IMR-90 (cell line): ENCODE measurements around the gene PTPRO. TPM values are rescaled to one million over a fixed set of nuclear protein-coding genes. Genes with fewer than 3 reads are reported as not detected.

Source experiments
- ATAC-seq: fragments of 200-7000 bp; cut with Tn5 transposase; 2 replicates; pipeline ENCODE4 v1.9.1; 2020; ENCODE audit warnings: low read depth, mild to moderate bottlenecking, moderate library complexity
- BruUV-seq: library from RNA; stranded (reverse); fragments of 400-500 nt; replicated peaks from 2 replicates; lab custom pipeline; 2021; lab: Mats Ljungman, UMichigan
- CTCF ChIA-PET: fragments of 300-600 bp; formaldehyde crosslinking; extraction: SDS; loops from one replicate; lab custom pipeline; 2021; ENCODE audit warnings: antibody characterized with exemption; lab: Yijun Ruan, JAX
- POLR2A ChIA-PET: fragments of 300-600 bp; sonication (Branson Sonifier 250); formaldehyde crosslinking; loops from one replicate; lab custom pipeline; 2022; ENCODE audit warnings: antibody characterized with exemption; ENCODE audit not compliant: unreplicated experiment; lab: Charles Lee
- DNase-seq: peaks from one replicate; pipeline ENCODE4 v3.0.0; 2013
- H2AFZ ChIP-seq: replicated peaks from 2 replicates; pipeline ENCODE3; 2013; ENCODE audit warnings: low read length, mild to moderate bottlenecking; ENCODE audit not compliant: poor library complexity
- H2AK5ac ChIP-seq: 2 replicates; pipeline ENCODE4 v1.6.1; 2013; ENCODE audit warnings: low read depth, low read length, inconsistent platforms
- H2AK9ac ChIP-seq: replicated peaks from 2 replicates; pipeline ENCODE3; 2013; ENCODE audit warnings: mild to moderate bottlenecking, low read depth, low read length, moderate library complexity; ENCODE audit not compliant: poor library complexity
- H2BK120ac ChIP-seq: 2 replicates; pipeline ENCODE4 v1.6.1; 2013; ENCODE audit warnings: low read depth, low read length, inconsistent platforms
- H2BK15ac ChIP-seq: 3 replicates; pipeline ENCODE4 v1.6.1; 2013; ENCODE audit warnings: low read depth, low read length, inconsistent platforms
- H2BK20ac ChIP-seq: 2 replicates; pipeline ENCODE4 v1.6.1; 2013; ENCODE audit warnings: low read depth, mild to moderate bottlenecking, inconsistent platforms, low read length, moderate library complexity
- H2BK5ac ChIP-seq: 2 replicates; pipeline ENCODE4 v1.6.1; 2013; ENCODE audit warnings: mild to moderate bottlenecking, low read depth, low read length, inconsistent platforms; ENCODE audit not compliant: poor library complexity, severe bottlenecking
- H3K14ac ChIP-seq: replicated peaks from 2 replicates; pipeline ENCODE4 v1.6.1; 2013; ENCODE audit warnings: low read depth, low read length, inconsistent platforms
- H3K18ac ChIP-seq: 2 replicates; pipeline ENCODE4 v1.6.1; 2013; ENCODE audit warnings: low read depth, low read length, control low read depth
- H3K23ac ChIP-seq: 2 replicates; pipeline ENCODE4 v1.6.1; 2013; ENCODE audit warnings: low read depth, low read length, inconsistent platforms
- H3K27ac ChIP-seq: 2 replicates; pipeline ENCODE4 v1.5.1; 2013; ENCODE audit warnings: mild to moderate bottlenecking, control low read depth, low read length; ENCODE audit not compliant: insufficient read depth
- H3K27me3 ChIP-seq: 2 replicates; pipeline ENCODE4 v1.6.1; 2013; ENCODE audit warnings: low read length; ENCODE audit not compliant: control insufficient read depth, insufficient read depth
- H3K36me3 ChIP-seq: 2 replicates; pipeline ENCODE4 v1.6.1; 2013; ENCODE audit warnings: low read length, mixed read lengths; ENCODE audit not compliant: control insufficient read depth, insufficient read depth
- H3K4ac ChIP-seq: 2 replicates; pipeline ENCODE4 v1.6.1; 2013; ENCODE audit warnings: low read depth, low read length, inconsistent platforms
- H3K4me1 ChIP-seq: 2 replicates; pipeline ENCODE4 v1.6.1; 2013; ENCODE audit warnings: low read length, mixed read lengths; ENCODE audit not compliant: control insufficient read depth, insufficient read depth
- H3K4me2 ChIP-seq: 2 replicates; pipeline ENCODE4 v1.6.1; 2013; ENCODE audit warnings: low read depth, mild to moderate bottlenecking, control low read depth, low read length, moderate library complexity
- H3K4me3 ChIP-seq: 2 replicates; pipeline ENCODE4 v1.5.1; 2013; ENCODE audit warnings: low read depth, mild to moderate bottlenecking, control low read depth, low read length, moderate library complexity; ENCODE audit not compliant: insufficient read depth
- H3K56ac ChIP-seq: 2 replicates; pipeline ENCODE4 v1.6.1; 2013; ENCODE audit warnings: low read length, inconsistent platforms; ENCODE audit not compliant: insufficient read depth; ENCODE audit errors: extremely low read depth
- H3K79me1 ChIP-seq, 2 experiments: 2 replicates each; pipeline ENCODE4 v1.6.1; 2013; ENCODE audit warnings: low read length in 2 of 2, inconsistent platforms in 1 of 2, low read depth in 1 of 2
- H3K9ac ChIP-seq: 2 replicates; pipeline ENCODE4 v1.6.1; 2013; ENCODE audit warnings: low read depth, low read length, control low read depth
- H3K9me1 ChIP-seq: 2 replicates; pipeline ENCODE4 v1.6.1; 2013; ENCODE audit warnings: low read length, inconsistent platforms; ENCODE audit not compliant: insufficient read depth
- H3K9me3 ChIP-seq: 2 replicates; pipeline ENCODE4 v1.6.1; 2013; ENCODE audit warnings: low read length; ENCODE audit not compliant: control insufficient read depth, insufficient read depth
- H4K20me1 ChIP-seq: 2 replicates; pipeline ENCODE4 v1.6.1; 2013; ENCODE audit warnings: low read length, inconsistent platforms; ENCODE audit not compliant: insufficient read depth
- H4K5ac ChIP-seq: 2 replicates; pipeline ENCODE4 v1.6.1; 2013; ENCODE audit warnings: mild to moderate bottlenecking, low read depth, low read length, control low read depth
- H4K8ac ChIP-seq, 2 experiments: 2 replicates each; pipeline ENCODE4 v1.6.1; 2013; ENCODE audit warnings: low read depth in 2 of 2, low read length in 2 of 2, control low read depth in 1 of 2, inconsistent platforms in 1 of 2
- H4K91ac ChIP-seq: 2 replicates; pipeline ENCODE4 v1.6.1; 2013; ENCODE audit warnings: low read depth, low read length, inconsistent platforms; ENCODE audit not compliant: insufficient read depth
- BHLHE40 ChIP-seq: fragments of 150-350 bp; IDR thresholded peaks from 2 replicates; pipeline ENCODE4 v1.6.1; 2016; ENCODE audit warnings: mild to moderate bottlenecking, low read depth, low read length
- CEBPB ChIP-seq: IDR thresholded peaks from 2 replicates; pipeline ENCODE4 v1.6.1; 2012; ENCODE audit warnings: low read depth, low read length, improper control_type of control experiment
- CHD1 ChIP-seq: IDR thresholded peaks from 2 replicates; pipeline ENCODE4 v1.6.1; 2012; ENCODE audit warnings: low read depth, low read length, improper control_type of control experiment
- ELK1 ChIP-seq: fragments of 150-350 bp; IDR thresholded peaks from 2 replicates; pipeline ENCODE4 v1.6.1; 2016; ENCODE audit warnings: low read depth, mild to moderate bottlenecking, low read length, moderate library complexity, borderline replicate concordance
- FOS ChIP-seq: fragments of 150-350 bp; IDR thresholded peaks from 2 replicates; pipeline ENCODE4 v1.6.1; 2016; ENCODE audit warnings: low read depth, low read length
- MAFK ChIP-seq: IDR thresholded peaks from 2 replicates; pipeline ENCODE4 v1.6.1; 2012; ENCODE audit warnings: low read depth, low read length, improper control_type of control experiment
- MAZ ChIP-seq: IDR thresholded peaks from 2 replicates; pipeline ENCODE4 v1.6.1; 2012; ENCODE audit warnings: low read depth, mild to moderate bottlenecking, low read length, improper control_type of control experiment, moderate library complexity, borderline replicate concordance
- MXI1 ChIP-seq: IDR thresholded peaks from 2 replicates; pipeline ENCODE4 v1.6.1; 2012; ENCODE audit warnings: low read depth, mild to moderate bottlenecking, low read length, moderate library complexity, borderline replicate concordance
- NFE2L2 ChIP-seq: fragments of 150-350 bp; IDR thresholded peaks from 2 replicates; pipeline ENCODE4 v1.6.1; 2016; ENCODE audit warnings: low read depth, mild to moderate bottlenecking, low read length
- POLR2A ChIP-seq: IDR thresholded peaks from 2 replicates; pipeline ENCODE4 v1.6.1; 2012; ENCODE audit warnings: mild to moderate bottlenecking, low read depth, low read length
- RAD21 ChIP-seq: IDR thresholded peaks from 2 replicates; pipeline ENCODE4 v1.6.1; 2012; ENCODE audit warnings: low read length, improper control_type of control experiment
- RCOR1 ChIP-seq: IDR thresholded peaks from 2 replicates; pipeline ENCODE4 v1.6.1; 2012; ENCODE audit warnings: mild to moderate bottlenecking, low read length, improper control_type of control experiment; ENCODE audit not compliant: insufficient replicate concordance
- RFX5 ChIP-seq: IDR thresholded peaks from 2 replicates; pipeline ENCODE4 v1.8.0; 2012; ENCODE audit warnings: low read depth, mild to moderate bottlenecking, low read length, moderate library complexity
- SMC3 ChIP-seq: fragments of 150-350 bp; IDR thresholded peaks from 2 replicates; pipeline ENCODE4 v1.6.1; 2016; ENCODE audit warnings: low read depth, mild to moderate bottlenecking, antibody characterized with exemption, low read length, moderate library complexity
- USF2 ChIP-seq: fragments of 150-350 bp; IDR thresholded peaks from 2 replicates; pipeline ENCODE4 v1.6.1; 2017; ENCODE audit warnings: mild to moderate bottlenecking, antibody characterized with exemption, low read length, low read depth
- WGBS, 2 experiments: methylation state at CpG; one replicate each; pipeline versions ENCODE4 v1.1.5 to v1.1.7; 2013; ENCODE audit warnings: missing lambda C conversion rate in 2 of 2; ENCODE audit not compliant: insufficient read length in 1 of 2; ENCODE audit errors: extremely low coverage in 2 of 2; 5-methylcytosine and 5-hydroxymethylcytosine counted together
- dilution Hi-C: fragments of 300-500 bp; cut with HindIII; formaldehyde crosslinking; loops from one replicate; pipeline ENCODE4 v1.14.3; 2018; ENCODE audit warnings: low sequenced_read_pairs; ENCODE audit not compliant: unreplicated experiment
- in situ Hi-C: fragments of 300-500 bp; cut with MboI; formaldehyde crosslinking; loops from 3 replicates; pipeline ENCODE4 v1.14.3; 2019; ENCODE audit warnings: low sequenced_read_pairs, inconsistent platforms, mixed read lengths
- intact Hi-C: fragments of 100-400 bp; cut with micrococcal nuclease; formaldehyde crosslinking; loops from 2 replicates; pipeline ENCODE4 v1.10.0; 2022
- polyA plus RNA-seq, 3 experiments: library from polyadenylated mRNA; depleted of rRNA; stranded (reverse); fragments of >200 nt; gene quantifications; 2 replicates each; pipeline ENCODE4 v1.2.3, GENCODE V29; 2012; ENCODE audit warnings: low replicate concordance in 1 of 3
- total RNA-seq: library from RNA; depleted of rRNA; stranded (reverse); fragments of >200 nt; gene quantifications from 2 replicates; pipeline ENCODE4 v1.2.3, GENCODE V29; 2012
- TF ChIP-seq, protein P1 (sequence below): conservative IDR thresholded peaks from 2 replicates; pipeline ENCODE4 v1.5.1; 2012; ENCODE audit warnings: mild to moderate bottlenecking, low read depth, low read length, improper control_type of control experiment

Gene PTPRO
- total and polyA plus RNA-seq, 2 of the 4 experiments (the other 2 are of a cell fraction): 0.03 to 0.18 TPM

DNA sequence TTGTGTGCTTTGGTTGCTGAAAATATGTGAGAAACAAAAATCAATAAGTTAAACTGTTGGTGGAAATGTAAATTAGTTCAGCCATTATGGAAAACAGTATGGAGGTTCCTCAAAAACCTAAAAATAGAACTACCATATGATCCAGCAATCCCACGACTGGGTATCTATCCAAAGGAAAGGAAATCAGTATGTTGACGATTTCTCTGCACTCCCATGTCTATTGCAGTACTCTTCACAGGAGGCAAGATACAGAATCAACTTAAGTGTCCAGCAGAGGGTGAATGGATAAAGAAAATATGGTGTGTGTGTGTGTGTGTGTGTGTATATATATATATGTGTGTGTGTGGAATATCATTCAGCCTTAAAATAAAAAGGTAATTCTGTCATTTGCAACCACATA is 159.5 kb downstream of the PTPRO start:
- BruUV-seq: no TSS peak
- no peak overlapping the region for H4K91ac ChIP-seq
- dilution Hi-C loops (no loop called here), intact Hi-C loops (no loop called here), in situ Hi-C loops (no loop called here)
- no peak overlapping the region for H2BK120ac ChIP-seq
- WGBS, 2 experiments: no CpG with 5 or more reads among the region's 2 CpGs
- no peak for ATAC-seq
- no peaks in the 10 kb centered on the region for H3K9me3 ChIP-seq
- no peak overlapping the region for H3K23ac ChIP-seq
- H3K18ac ChIP-seq: no peak overlapping the region
- H2BK20ac ChIP-seq: no peak overlapping the region
- no peaks in the 10 kb centered on the region for H3K79me1 ChIP-seq
- no peak overlapping the region for H3K9ac ChIP-seq
- no peak overlapping the region for H3K14ac ChIP-seq
- H2BK5ac ChIP-seq: no peak overlapping the region
- H3K4me2 ChIP-seq: no peak overlapping the region
- H4K20me1 ChIP-seq: no peaks in the 10 kb centered on the region
- H3K9me1 ChIP-seq: no peaks in the 10 kb centered on the region
- H3K4me1 ChIP-seq: no peaks in the 10 kb centered on the region
- CTCF ChIA-PET: no interaction called here
- DNase-seq: no peak
- no peaks in the 10 kb centered on the region for H3K36me3 ChIP-seq
- no peak overlapping the region for H2AK5ac ChIP-seq
- H4K8ac ChIP-seq: no peak overlapping the region
- H2AFZ ChIP-seq: no peak overlapping the region
- no peak overlapping the region for H4K5ac ChIP-seq
- H3K27me3 ChIP-seq: no peaks in the 10 kb centered on the region; the same call in 1 of the 2 replicates
- H3K27ac ChIP-seq: no peak overlapping the region
- H2AK9ac ChIP-seq: no peak overlapping the region
- POLR2A ChIA-PET: no interaction called here
- H2BK15ac ChIP-seq: no peak overlapping the region
- no peak overlapping the region for H3K4ac ChIP-seq
- TF ChIP-seq, protein P1, sequence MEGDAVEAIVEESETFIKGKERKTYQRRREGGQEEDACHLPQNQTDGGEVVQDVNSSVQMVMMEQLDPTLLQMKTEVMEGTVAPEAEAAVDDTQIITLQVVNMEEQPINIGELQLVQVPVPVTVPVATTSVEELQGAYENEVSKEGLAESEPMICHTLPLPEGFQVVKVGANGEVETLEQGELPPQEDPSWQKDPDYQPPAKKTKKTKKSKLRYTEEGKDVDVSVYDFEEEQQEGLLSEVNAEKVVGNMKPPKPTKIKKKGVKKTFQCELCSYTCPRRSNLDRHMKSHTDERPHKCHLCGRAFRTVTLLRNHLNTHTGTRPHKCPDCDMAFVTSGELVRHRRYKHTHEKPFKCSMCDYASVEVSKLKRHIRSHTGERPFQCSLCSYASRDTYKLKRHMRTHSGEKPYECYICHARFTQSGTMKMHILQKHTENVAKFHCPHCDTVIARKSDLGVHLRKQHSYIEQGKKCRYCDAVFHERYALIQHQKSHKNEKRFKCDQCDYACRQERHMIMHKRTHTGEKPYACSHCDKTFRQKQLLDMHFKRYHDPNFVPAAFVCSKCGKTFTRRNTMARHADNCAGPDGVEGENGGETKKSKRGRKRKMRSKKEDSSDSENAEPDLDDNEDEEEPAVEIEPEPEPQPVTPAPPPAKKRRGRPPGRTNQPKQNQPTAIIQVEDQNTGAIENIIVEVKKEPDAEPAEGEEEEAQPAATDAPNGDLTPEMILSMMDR: no peak
- TF ChIP-seq CEBPB: no peak
- TF ChIP-seq RCOR1: no peak
- TF ChIP-seq CHD1: no peak
- TF ChIP-seq MXI1: no peak
- TF ChIP-seq RAD21: no peak
- TF ChIP-seq MAFK: no peak
- no peak for TF ChIP-seq NFE2L2
- TF ChIP-seq SMC3: no peak
- no peak for TF ChIP-seq USF2
- no peak for TF ChIP-seq RFX5
- TF ChIP-seq POLR2A: no peak
- TF ChIP-seq FOS: no peak
- no peak for TF ChIP-seq BHLHE40
- no peak for TF ChIP-seq MAZ
- no peak for TF ChIP-seq ELK1
- H3K56ac ChIP-seq: no peak overlapping the region
- H3K4me3 ChIP-seq: no peak overlapping the region
